ENCODE results near the gene MIOX.

DNA sequence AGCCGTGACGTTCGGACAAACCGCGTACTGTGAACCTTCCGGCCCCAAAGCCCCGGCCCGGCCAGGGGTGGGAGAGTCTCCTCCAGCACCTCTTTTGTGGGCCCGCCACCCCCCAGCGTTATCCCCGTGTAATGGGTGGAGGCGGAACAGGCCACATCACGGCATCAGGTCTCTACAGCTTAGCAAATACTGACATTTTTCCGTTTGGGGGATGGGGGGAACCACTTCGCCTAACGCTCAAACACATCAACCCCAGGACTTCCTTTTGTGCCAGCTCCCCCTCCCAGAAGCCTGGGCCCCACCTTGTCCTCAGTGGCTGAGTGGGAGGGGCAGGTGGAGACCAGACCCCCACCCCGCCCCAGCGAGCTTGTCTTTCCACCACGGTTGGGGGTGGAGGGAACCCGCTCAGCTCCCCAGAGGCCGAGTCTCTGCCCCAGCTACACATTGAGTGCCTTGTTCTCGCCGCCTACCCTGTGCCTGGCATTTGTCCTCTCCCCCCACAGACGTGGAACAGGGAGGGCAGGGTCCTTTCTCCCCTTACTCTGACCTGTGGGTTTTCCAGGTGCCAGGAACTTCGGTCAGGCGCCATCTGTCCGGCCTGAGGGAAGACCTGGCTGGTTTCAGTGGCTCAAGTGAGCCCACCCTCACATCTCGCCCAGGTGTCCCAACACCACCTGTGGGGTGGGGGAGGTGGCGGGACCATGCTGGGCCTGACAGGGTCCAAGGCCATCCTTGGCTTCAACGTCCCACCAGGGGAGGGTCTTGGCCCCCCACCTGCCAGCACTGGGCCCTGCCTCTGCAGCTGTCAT is 41.4 kb upstream of the MIOX start:
- TF ChIP-seq CTCF (IDR thresholded peaks at IDR 0.05 in 8 of 11, conservative IDR thresholded peaks at IDR 0.05 in 3 of 11) (no peak), POLR2A (IDR thresholded peaks at IDR 0.05) (no peak), POLR2AphosphoS5 (IDR thresholded peaks at IDR 0.05) (peak; percentile 32 to 61 (median 40))
